WTC11 (cell line): Measurements from ENCODE around the gene NCAM2. TPM values are rescaled to one million over a fixed set of nuclear protein-coding genes. Genes with fewer than 3 reads are reported as not detected.

Experiments used
- ATAC-seq: fragments of 200-7000 bp; cut with Tn5 transposase; 2 replicates; pipeline ENCODE4 v1.10.0; 2021; ENCODE audit warnings: mild to moderate bottlenecking, moderate library complexity
- CTCF ChIA-PET: fragments of 300-600 bp; sonication (Branson Sonifier 250); formaldehyde crosslinking; loops from one replicate; lab custom pipeline; 2021; ENCODE audit warnings: antibody characterized with exemption; lab: Charles Lee
- POLR2A ChIA-PET: fragments of 350-600 bp; sonication (Branson Sonifier 250); formaldehyde crosslinking; loops from one replicate; lab custom pipeline; 2021; ENCODE audit warnings: antibody characterized with exemption; lab: Charles Lee
- DNase-seq: peaks from one replicate; pipeline ENCODE4 v3.0.0; 2021; ENCODE audit warnings: low spot score
- H3K27ac Mint-ChIP-seq: 2 replicates; pipeline ENCODE4 v1.8.0; 2021; ENCODE audit warnings: mixed read lengths
- H3K27me3 Mint-ChIP-seq: 2 replicates; pipeline ENCODE4 v1.8.0; 2021; ENCODE audit warnings: low read depth, mild to moderate bottlenecking, moderate library complexity, mixed read lengths
- H3K36me3 Mint-ChIP-seq: 2 replicates; pipeline ENCODE4 v1.8.0; 2021; ENCODE audit warnings: mixed read lengths
- H3K4me1 Mint-ChIP-seq: 2 replicates; pipeline ENCODE4 v1.8.0; 2022; ENCODE audit warnings: mixed read lengths
- H3K4me3 Mint-ChIP-seq: 2 replicates; pipeline ENCODE4 v1.8.0; 2021; ENCODE audit warnings: mild to moderate bottlenecking, moderate library complexity, mixed read lengths
- H3K9me3 Mint-ChIP-seq: 2 replicates; pipeline ENCODE4 v1.8.0; 2021; ENCODE audit warnings: mixed read lengths
- AFF4 ChIP-seq: sonication (generic); formaldehyde crosslinking; IDR thresholded peaks from 2 replicates; pipeline ENCODE4 v1.8.1; 2023; ENCODE audit warnings: mild to moderate bottlenecking, missing genetic modification reagents, borderline replicate concordance
- ATF2 ChIP-seq: sonication (generic); formaldehyde crosslinking; IDR thresholded peaks from 2 replicates; pipeline ENCODE4 v1.8.1; 2022; ENCODE audit warnings: low read depth, missing genetic modification reagents, borderline replicate concordance
- ATF6 ChIP-seq: sonication (generic); formaldehyde crosslinking; IDR thresholded peaks from 2 replicates; pipeline ENCODE4 v1.8.1; 2023; ENCODE audit warnings: mild to moderate bottlenecking, missing genetic modification reagents
- E2F4 ChIP-seq: sonication (generic); formaldehyde crosslinking; IDR thresholded peaks from 2 replicates; pipeline ENCODE4 v1.8.1; 2022; ENCODE audit warnings: low read depth, mild to moderate bottlenecking, moderate library complexity, missing genetic modification reagents, borderline replicate concordance
- E2F5 ChIP-seq: sonication (generic); formaldehyde crosslinking; IDR thresholded peaks from 2 replicates; pipeline ENCODE4 v1.8.1; 2022; ENCODE audit warnings: mild to moderate bottlenecking, moderate library complexity, missing genetic modification reagents
- EMX1 ChIP-seq: fragments of 250-450 bp; sonication (Bioruptor Pico); IDR thresholded peaks from 2 replicates; pipeline ENCODE4 v1.8.0; 2021; ENCODE audit warnings: mild to moderate bottlenecking
- ERG ChIP-seq: fragments of 250-450 bp; sonication (Bioruptor Pico); IDR thresholded peaks from 2 replicates; pipeline ENCODE4 v1.8.0; 2021; ENCODE audit warnings: mild to moderate bottlenecking
- ESRRA ChIP-seq: sonication (generic); formaldehyde crosslinking; IDR thresholded peaks from 2 replicates; pipeline ENCODE4 v1.8.1; 2022; ENCODE audit warnings: mild to moderate bottlenecking, missing genetic modification reagents, borderline replicate concordance
- FOXJ3 ChIP-seq: sonication (generic); formaldehyde crosslinking; IDR thresholded peaks from 2 replicates; pipeline ENCODE4 v1.9.0; 2021; ENCODE audit warnings: missing genetic modification reagents, mild to moderate bottlenecking, borderline replicate concordance
- FOXP1 ChIP-seq: sonication (generic); formaldehyde crosslinking; IDR thresholded peaks from 2 replicates; pipeline ENCODE4 v1.8.0; 2022; ENCODE audit warnings: missing genetic modification reagents, mild to moderate bottlenecking, moderate library complexity, borderline replicate concordance
- GABPB1 ChIP-seq: sonication (generic); formaldehyde crosslinking; IDR thresholded peaks from 2 replicates; pipeline ENCODE4 v1.8.1; 2023; ENCODE audit warnings: mild to moderate bottlenecking, missing genetic modification reagents
- HMGA2 ChIP-seq: fragments of 250-450 bp; sonication (Bioruptor Pico); IDR thresholded peaks from 2 replicates; pipeline ENCODE4 v1.4.0; 2021; ENCODE audit warnings: mild to moderate bottlenecking, moderate library complexity
- JUN ChIP-seq: sonication (generic); formaldehyde crosslinking; IDR thresholded peaks from 2 replicates; pipeline ENCODE4 v1.8.0; 2023; ENCODE audit warnings: mild to moderate bottlenecking, missing genetic modification reagents
- KAT7 ChIP-seq: sonication (generic); formaldehyde crosslinking; IDR thresholded peaks from 2 replicates; pipeline ENCODE4 v1.8.1; 2023; ENCODE audit warnings: missing genetic modification reagents, mild to moderate bottlenecking, borderline replicate concordance
- MAX ChIP-seq: sonication (generic); formaldehyde crosslinking; IDR thresholded peaks from 2 replicates; pipeline ENCODE4 v1.8.0; 2022; ENCODE audit warnings: mild to moderate bottlenecking, missing genetic modification reagents
- MXD4 ChIP-seq: fragments of 250-450 bp; sonication (Bioruptor Pico); IDR thresholded peaks from 2 replicates; pipeline ENCODE4 v1.8.0; 2021; ENCODE audit warnings: mild to moderate bottlenecking, moderate library complexity, borderline replicate concordance
- SMAD3 ChIP-seq: sonication (generic); formaldehyde crosslinking; IDR thresholded peaks from 2 replicates; pipeline ENCODE4 v1.8.0; 2022; ENCODE audit warnings: missing genetic modification reagents, mild to moderate bottlenecking, borderline replicate concordance
- ZBTB43 ChIP-seq: sonication (generic); formaldehyde crosslinking; IDR thresholded peaks from 2 replicates; pipeline ENCODE4 v1.8.1; 2023; ENCODE audit warnings: mild to moderate bottlenecking, missing genetic modification reagents
- ZNF317 ChIP-seq: sonication (generic); formaldehyde crosslinking; IDR thresholded peaks from 2 replicates; pipeline ENCODE4 v1.8.1; 2023; ENCODE audit warnings: low read depth, mild to moderate bottlenecking, moderate library complexity, missing genetic modification reagents, borderline replicate concordance
- total RNA-seq: library from RNA; stranded (reverse); gene quantifications from 3 replicates; pipeline ENCODE4 v1.2.3, GENCODE V29; 2021

Gene NCAM2
- total RNA-seq, 1 experiment from 2014 or later, result 1.6 TPM

- ChIA-PET POLR2A (no interaction called here), CTCF (interaction anchor here (0.6 kb wide), 1 partner anchor 15 kb away, joined by 6 read pairs; no protein-coding TSS in a partner anchor)
- Mint-ChIP-seq H3K27me3 (no peaks in the 10 kb centered on the region), H3K4me3 (no peak overlapping the region), H3K9me3 (0 out of 2 replicates have a peak, but pooled peaks cover 2% of the 10 kb centered on the region), H3K27ac (no peak overlapping the region), H3K4me1 (peaks cover 17% of the 10 kb centered on the region), H3K36me3 (no peaks in the 10 kb centered on the region)
- ATAC-seq (no peak), DNase-seq (no peak)
- no peak for TF ChIP-seq ATF2 (CRISPR knock-in tag)
- TF ChIP-seq E2F4, result no peak
- TF ChIP-seq GABPB1 (CRISPR knock-in tag), result no peak
- no peak for TF ChIP-seq SMAD3 (CRISPR knock-in tag)
- no peak for TF ChIP-seq ZNF317 (CRISPR knock-in tag)
Observed at GRCh38 chr21:21067375-21067774, 69.2 kb downstream of the NCAM2 start.

- H3K36me3 Mint-ChIP-seq, result no peaks in the 10 kb centered on the region
- POLR2A ChIA-PET, result no interaction called here
- no peak for ATAC-seq
- TF ChIP-seq ZBTB43 (CRISPR knock-in tag) (no peak), FOXJ3 (CRISPR knock-in tag) (no peak), MXD4 (no peak), HMGA2 (CRISPR knock-in tag) (peak; percentile 92), ESRRA (CRISPR knock-in tag) (no peak), MAX (no peak), ATF6 (CRISPR knock-in tag) (no peak), ERG (CRISPR knock-in tag) (no peak)
- H3K4me1 Mint-ChIP-seq, result peaks cover 6% of the 10 kb centered on the region
- CTCF ChIA-PET, result no interaction called here
- no peak overlapping the region for H3K27ac Mint-ChIP-seq
- no peaks in the 10 kb centered on the region for H3K27me3 Mint-ChIP-seq
- H3K4me3 Mint-ChIP-seq, result no peak overlapping the region
- H3K9me3 Mint-ChIP-seq, result peaks cover 8% of the 10 kb centered on the region
- no peak for DNase-seq
Observed at GRCh38 chr21:21074305-21074704, 76.1 kb downstream of the NCAM2 start.

GRCh38 chr21:21076051-21076450, 77.8 kb downstream of the NCAM2 start:
- POLR2A ChIA-PET, result no interaction called here
- Mint-ChIP-seq H3K36me3 (no peaks in the 10 kb centered on the region), H3K4me3 (no peak overlapping the region), H3K9me3 (peaks cover 8% of the 10 kb centered on the region), H3K27ac (no peak overlapping the region), H3K4me1 (peaks cover 6% of the 10 kb centered on the region), H3K27me3 (no peaks in the 10 kb centered on the region)
- ATAC-seq (no peak), DNase-seq (no peak)
- CTCF ChIA-PET, result no interaction called here
- TF ChIP-seq E2F5 (CRISPR knock-in tag), result no peak
- TF ChIP-seq AFF4 (CRISPR knock-in tag), result no peak
- no peak for TF ChIP-seq KAT7 (CRISPR knock-in tag)
- TF ChIP-seq FOXP1 (CRISPR knock-in tag), result no peak
- no peak for TF ChIP-seq EMX1 (CRISPR knock-in tag)
- no peak for TF ChIP-seq GABPB1 (CRISPR knock-in tag)
- TF ChIP-seq JUN (CRISPR knock-in tag), result no peak
